ENCODE results near the gene RBPJL. TPM values are rescaled to one million over a fixed set of nuclear protein-coding genes. Genes with fewer than 3 reads are reported as not detected.

The RBPJL gene
- total and polyA plus RNA-seq, 2 of the 8 experiments (the other 6 are each of a cell fraction or from before 2014, with no cell fraction given) = 0.67 to 1.3 TPM

- no peak for TF ChIP-seq CHD7 (IDR thresholded peaks at IDR 0.05; ENCODE audit: insufficient replicate concordance, low read length)
Observed at GRCh38 chr20:45312241-45312640, 5.6 kb downstream of the RBPJL start (continued).
